Measurements from ENCODE around the gene EMC9. TPM values are rescaled to one million over a fixed set of nuclear protein-coding genes. Genes with fewer than 3 reads are reported as not detected.

The EMC9 gene
- total RNA-seq, 2 donors from 2014 or later, result 9.9 to 21.1 TPM

DNA sequence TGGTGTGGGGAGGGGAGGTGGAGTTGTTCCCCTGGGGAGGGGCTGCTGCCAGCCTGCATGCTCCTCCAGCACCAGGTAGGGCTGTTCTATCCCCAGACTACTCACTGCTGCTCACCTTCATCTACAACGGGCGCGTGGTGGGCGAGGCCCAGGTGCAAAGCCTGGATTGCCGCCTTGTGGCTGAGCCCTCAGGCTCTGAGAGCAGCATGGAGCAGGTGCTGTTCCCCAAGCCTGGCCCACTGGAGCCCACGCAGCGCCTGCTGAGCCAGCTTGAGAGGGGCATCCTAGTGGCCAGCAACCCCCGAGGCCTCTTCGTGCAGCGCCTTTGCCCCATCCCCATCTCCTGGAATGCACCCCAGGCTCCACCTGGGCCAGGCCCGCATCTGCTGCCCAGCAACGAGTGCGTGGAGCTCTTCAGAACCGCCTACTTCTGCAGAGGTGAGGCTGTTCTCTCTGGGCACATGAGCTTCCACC lies 23.2 kb upstream of the EMC9 start:
- DNase-seq, result no peak
- H3K4me1 ChIP-seq, result peaks cover 35% of the 10 kb centered on the region

GRCh38 chr14:24162093-24162492 lies 20.7 kb upstream of the EMC9 start:
- peaks cover 7 to 38% of the 10 kb centered on the region in 2 donors for H3K36me3 ChIP-seq (replicated peaks in 1 of 2; ENCODE audit: insufficient read depth in 1 of 2, low read depth in 2 of 2)
- TF ChIP-seq CTCF (IDR thresholded peaks at IDR 0.05) (no peak), POLR2A (IDR thresholded peaks at IDR 0.05) (no peak)
- intact Hi-C loops (cut with DNase I), result loop anchor here (10.0 kb wide), 1 partner anchor 107 kb away; the partner anchor contains the start of gene CARMIL3
- no peaks in the 10 kb centered on the region for H3K27me3 ChIP-seq
- peaks cover 35% of the 10 kb centered on the region for H3K4me1 ChIP-seq
- whole genome bisulfite sequencing, 2 donors, result 52 to 58% methylated on average over 8 of the region's 8 CpGs
- peak overlapping the region in 3 of 4 donors; percentile 79 to 89 (median 88) for H3K27ac ChIP-seq
- no peaks in the 10 kb centered on the region for H3K9me3 ChIP-seq
- DNase-seq (no peak), ATAC-seq (no peak)
- H3K4me3 ChIP-seq, result peak overlapping the region in 1 of 2 donors; percentile 39

More for the DNA sequence above, 23.2 kb upstream of the EMC9 start:
- Histone ChIP-seq H3K27ac (no peak overlapping the region), H3K4me3 (no peak overlapping the region), H3K9me3 (no peaks in the 10 kb centered on the region), H3K36me3 (replicated peaks in 1 of 2; ENCODE audit: insufficient read depth in 1 of 2, low read depth in 2 of 2) (peaks cover 5 to 32% of the 10 kb centered on the region in 2 donors), H3K27me3 (no peaks in the 10 kb centered on the region)
- WGBS, 2 donors, result 82 to 87% methylated on average over 3 to 13 of the region's 14 CpGs
- TF ChIP-seq POLR2A (IDR thresholded peaks at IDR 0.05) (no peak), CTCF (IDR thresholded peaks at IDR 0.05) (no peak)
- ATAC-seq, result no peak
- intact Hi-C loops (cut with DNase I), result loop anchor here (10.0 kb wide), 1 partner anchor 110 kb away; the partner anchor contains the start of gene CARMIL3

DNA sequence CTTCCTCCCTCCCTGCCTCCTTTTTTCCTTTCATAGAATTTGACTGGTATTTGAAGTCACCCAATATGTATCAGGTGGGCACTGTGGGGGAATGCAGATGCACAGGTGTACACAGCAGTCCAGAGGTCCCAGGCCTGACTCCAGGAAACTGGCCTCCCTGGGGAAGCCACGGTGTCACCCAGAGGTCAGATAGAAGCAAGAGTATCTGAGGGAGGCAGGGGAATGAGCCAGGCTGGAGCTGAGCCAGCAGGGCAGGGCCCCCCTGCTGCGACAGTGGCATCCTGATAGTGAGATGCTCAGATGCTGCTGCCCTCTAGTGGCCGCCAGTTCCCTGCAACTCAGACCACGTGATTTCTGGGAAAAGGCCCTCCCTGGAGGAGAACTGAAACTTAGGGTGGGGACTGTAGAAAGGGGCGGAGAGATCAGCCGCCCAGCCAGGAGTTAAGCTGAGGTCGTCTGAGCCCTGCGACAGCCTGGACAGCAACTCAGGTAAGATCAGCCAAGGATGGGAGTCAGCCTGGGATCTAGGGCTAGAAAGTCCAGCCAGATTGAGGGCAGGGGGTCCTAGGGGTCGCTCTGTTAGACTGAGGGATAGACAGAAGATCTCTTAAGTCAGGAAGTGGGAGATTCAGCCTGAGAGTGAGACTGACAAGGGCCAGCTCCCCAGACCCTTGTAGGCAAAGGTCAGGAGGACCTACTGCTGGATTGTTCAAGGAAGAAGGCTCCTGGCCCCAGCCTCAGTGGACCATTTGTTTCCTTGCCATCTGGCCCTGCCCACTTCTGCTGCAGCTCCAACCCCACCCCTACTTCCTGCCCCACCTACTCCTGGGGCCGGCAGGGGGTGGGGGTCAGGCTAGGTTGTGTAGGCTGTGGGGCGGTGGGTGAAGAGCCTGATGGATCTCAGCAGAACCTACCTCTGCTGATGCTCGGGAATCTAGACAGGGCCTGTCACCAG lies 19.7 kb upstream of the EMC9 start, which contains the start of gene IRF9:
TSS of gene IRF9 (plus strand) at position 416 of the 955 bp plus-strand sequence. CDS start 880 bp downstream, outside the sequence.
- H3K27ac ChIP-seq, result peak within 1 kb of the TSS; percentile 79 to 89 (median 84)
- intact Hi-C loops (cut with DNase I), result loop anchor here (10.0 kb wide), 1 partner anchor 106 kb away; the partner anchor contains the start of gene CARMIL3
- H3K36me3 ChIP-seq (replicated peaks in 1 of 2; ENCODE audit: insufficient read depth in 1 of 2, low read depth in 2 of 2), result peaks cover 10 to 44% of the 10 kb centered on the region in 2 donors
- peak; percentile 95 for ATAC-seq
- H3K4me1 ChIP-seq, result peaks cover 35% of the 10 kb centered on the region
- H3K9me3 ChIP-seq, result no peaks in the 10 kb centered on the region
- peak; percentile 10 to 81 (median 79) for TF ChIP-seq POLR2A (IDR thresholded peaks at IDR 0.05)
- TF ChIP-seq CTCF (IDR thresholded peaks at IDR 0.05), result peak; percentile 91 to 99 (median 98)
- 1 to 2% methylated on average over 11 to 12 of the region's 12 CpGs for WGBS, 2 donors
- no peaks in the 10 kb centered on the region for H3K27me3 ChIP-seq
- peak within 1 kb of the TSS; percentile 39 to 48 for H3K4me3 ChIP-seq
- DNase-seq, result peak; percentile 97 to 98 (median 98)

- WGBS, 2 donors, result 85 to 92% methylated on average over 4 of the region's 4 CpGs
- intact Hi-C loops (cut with DNase I), result loop anchor here (10.0 kb wide), 1 partner anchor 106 kb away; the partner anchor contains the start of gene CARMIL3
- Histone ChIP-seq H3K27ac (peak overlapping the region; percentile 79 to 89 (median 84)), H3K4me1 (peaks cover 35% of the 10 kb centered on the region), H3K9me3 (no peaks in the 10 kb centered on the region), H3K36me3 (replicated peaks in 1 of 2; ENCODE audit: insufficient read depth in 1 of 2, low read depth in 2 of 2) (peaks cover 10 to 42% of the 10 kb centered on the region in 2 donors), H3K4me3 (no peak overlapping the region), H3K27me3 (no peaks in the 10 kb centered on the region)
- DNase-seq (no peak), ATAC-seq (no peak)
- TF ChIP-seq POLR2A (IDR thresholded peaks at IDR 0.05) (no peak), CTCF (IDR thresholded peaks at IDR 0.05) (no peak)
These were observed 19.1 kb upstream of the EMC9 start for GRCh38 chr14:24160499-24160849.
